NB4 (cell line): ENCODE data around the gene HAVCR1.
"Not testable (repeated sequence)": the region's sequence is repeated elsewhere in the genome, so short reads cannot be mapped to it uniquely, and the experiment has no call there.

Experiments used
- TF ChIP-seq, protein P1 (sequence below): IDR thresholded peaks from one replicate; pipeline ENCODE4 v1.5.1; 2012; ENCODE audit warnings: low read depth, low read length
- TF ChIP-seq, protein P2 (sequence below): IDR thresholded peaks from 2 replicates; pipeline ENCODE4 v1.6.1; 2011; ENCODE audit warnings: low read depth, low read length

DNA sequence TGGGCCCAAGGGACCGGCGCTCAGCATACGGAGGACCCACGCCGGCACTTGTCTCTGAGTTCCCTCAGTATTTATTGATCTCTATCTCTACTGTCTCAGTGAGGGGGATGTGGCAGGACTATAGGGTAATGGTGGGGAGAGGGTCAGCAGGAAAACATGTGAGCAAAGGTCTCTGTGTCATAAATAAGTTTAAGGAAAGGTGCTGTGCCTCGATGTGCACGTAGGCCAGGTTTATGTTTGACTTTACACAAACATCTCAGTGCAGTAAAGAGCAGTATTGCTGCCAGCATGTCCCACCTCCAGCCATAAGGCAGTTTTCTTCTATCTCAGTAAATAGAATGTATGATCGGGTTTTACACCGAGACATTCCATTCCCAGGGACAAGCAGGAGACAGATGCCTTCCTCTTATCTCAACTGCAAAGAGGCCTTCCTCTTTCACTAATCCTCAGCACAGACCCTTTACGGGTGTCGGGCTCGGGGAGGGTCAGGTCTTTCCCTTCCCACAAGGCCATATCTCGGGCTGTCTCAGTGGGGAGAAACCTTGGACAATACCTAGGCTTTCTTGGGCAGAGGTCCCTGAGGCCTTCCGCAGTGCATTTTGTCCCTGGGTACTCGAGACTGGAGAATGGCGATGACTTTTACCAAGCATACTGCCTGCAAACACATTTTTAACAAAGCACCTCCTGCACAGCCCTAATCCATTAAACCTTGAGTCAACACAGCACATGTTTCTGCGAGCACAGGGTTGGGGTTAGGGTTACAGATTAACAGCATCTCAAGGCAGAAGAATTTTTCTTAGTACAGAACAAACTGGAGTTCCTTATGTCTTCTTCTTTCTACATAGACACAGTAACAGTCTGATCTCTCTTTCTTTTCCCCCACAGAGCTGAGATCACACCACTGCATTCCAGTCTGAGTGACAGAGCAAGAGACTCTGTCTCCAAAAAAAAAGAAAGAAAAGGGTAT is 24.5 kb downstream of the HAVCR1 start:
- TF ChIP-seq, protein P1, sequence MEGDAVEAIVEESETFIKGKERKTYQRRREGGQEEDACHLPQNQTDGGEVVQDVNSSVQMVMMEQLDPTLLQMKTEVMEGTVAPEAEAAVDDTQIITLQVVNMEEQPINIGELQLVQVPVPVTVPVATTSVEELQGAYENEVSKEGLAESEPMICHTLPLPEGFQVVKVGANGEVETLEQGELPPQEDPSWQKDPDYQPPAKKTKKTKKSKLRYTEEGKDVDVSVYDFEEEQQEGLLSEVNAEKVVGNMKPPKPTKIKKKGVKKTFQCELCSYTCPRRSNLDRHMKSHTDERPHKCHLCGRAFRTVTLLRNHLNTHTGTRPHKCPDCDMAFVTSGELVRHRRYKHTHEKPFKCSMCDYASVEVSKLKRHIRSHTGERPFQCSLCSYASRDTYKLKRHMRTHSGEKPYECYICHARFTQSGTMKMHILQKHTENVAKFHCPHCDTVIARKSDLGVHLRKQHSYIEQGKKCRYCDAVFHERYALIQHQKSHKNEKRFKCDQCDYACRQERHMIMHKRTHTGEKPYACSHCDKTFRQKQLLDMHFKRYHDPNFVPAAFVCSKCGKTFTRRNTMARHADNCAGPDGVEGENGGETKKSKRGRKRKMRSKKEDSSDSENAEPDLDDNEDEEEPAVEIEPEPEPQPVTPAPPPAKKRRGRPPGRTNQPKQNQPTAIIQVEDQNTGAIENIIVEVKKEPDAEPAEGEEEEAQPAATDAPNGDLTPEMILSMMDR: not testable (repeated sequence)
- TF ChIP-seq, protein P2, sequence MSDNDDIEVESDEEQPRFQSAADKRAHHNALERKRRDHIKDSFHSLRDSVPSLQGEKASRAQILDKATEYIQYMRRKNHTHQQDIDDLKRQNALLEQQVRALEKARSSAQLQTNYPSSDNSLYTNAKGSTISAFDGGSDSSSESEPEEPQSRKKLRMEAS: not testable (repeated sequence)
